Progenitor cell of endocrine pancreas (in vitro differentiated cells): ENCODE data around the gene C1R. TPM values are rescaled to one million over a fixed set of nuclear protein-coding genes. Genes with fewer than 3 reads are reported as not detected.

Experiments
- DNase-seq: peaks from one replicate; pipeline ENCODE4 v3.0.0; 2021; ENCODE audit warnings: low spot score; ENCODE audit not compliant: unreplicated experiment
- H3K27ac Mint-ChIP-seq: 2 replicates; pipeline ENCODE4 v1.8.0; 2021; ENCODE audit warnings: mild to moderate bottlenecking, moderate library complexity, mixed read lengths
- H3K27me3 Mint-ChIP-seq: 2 replicates; pipeline ENCODE4 v1.8.0; 2021; ENCODE audit warnings: mixed read lengths
- H3K36me3 Mint-ChIP-seq: 2 replicates; pipeline ENCODE4 v1.8.0; 2022; ENCODE audit warnings: mixed read lengths; ENCODE audit not compliant: insufficient read depth
- H3K4me1 Mint-ChIP-seq: 2 replicates; pipeline ENCODE4 v1.8.0; 2021; ENCODE audit warnings: low read depth, mixed read lengths
- H3K4me3 Mint-ChIP-seq: 2 replicates; pipeline ENCODE4 v1.8.0; 2021; ENCODE audit warnings: low read depth, mild to moderate bottlenecking, moderate library complexity, mixed read lengths
- H3K9me3 Mint-ChIP-seq: 2 replicates; pipeline ENCODE4 v1.8.0; 2021; ENCODE audit warnings: low read depth, mixed read lengths
- CTCF ChIP-seq: fragments of 200-600 bp; sonication (generic); IDR thresholded peaks from one replicate; pipeline ENCODE4 v1.5.0; 2021; ENCODE audit warnings: antibody characterized with exemption, mild to moderate bottlenecking; ENCODE audit not compliant: unreplicated experiment
- total RNA-seq: library from RNA; stranded (reverse); gene quantifications from 2 replicates; pipeline ENCODE4 v1.2.1, GENCODE V29; 2021

Gene C1R
- total RNA-seq, 1 donor from 2014 or later: 10.2 TPM

GRCh38 chr12:7096979-7097378 is 4.7 kb upstream of the C1R start:
- no peaks in the 10 kb centered on the region for H3K9me3 Mint-ChIP-seq
- peaks cover 9% of the 10 kb centered on the region for H3K36me3 Mint-ChIP-seq
- no peak for TF ChIP-seq CTCF
- no peak overlapping the region for H3K4me3 Mint-ChIP-seq
- no peak for DNase-seq
- peaks cover 16% of the 10 kb centered on the region for H3K27me3 Mint-ChIP-seq
- peak overlapping the region; percentile 51 for H3K27ac Mint-ChIP-seq
- peaks cover 4% of the 10 kb centered on the region for H3K4me1 Mint-ChIP-seq

- H3K27ac Mint-ChIP-seq: peak overlapping the region; percentile 25
Observed at GRCh38 chr12:7096006-7096932, 4.0 kb upstream of the C1R start.

GRCh38 chr12:7093892-7094291 is 1.6 kb upstream of the C1R start:
- H3K27me3 Mint-ChIP-seq: peaks cover 32% of the 10 kb centered on the region
- H3K4me1 Mint-ChIP-seq: peaks cover 4% of the 10 kb centered on the region
- DNase-seq: no peak
- no peak overlapping the region for H3K4me3 Mint-ChIP-seq
- no peak for TF ChIP-seq CTCF
- H3K9me3 Mint-ChIP-seq: no peaks in the 10 kb centered on the region
- no peak overlapping the region for H3K27ac Mint-ChIP-seq
- H3K36me3 Mint-ChIP-seq: peaks cover 5% of the 10 kb centered on the region

More at GRCh38 chr12:7096006-7096932, 4.0 kb upstream of the C1R start:
- H3K36me3 Mint-ChIP-seq: peaks cover 9% of the 10 kb centered on the region
- no peak for DNase-seq
- no peaks in the 10 kb centered on the region for H3K9me3 Mint-ChIP-seq
- no peak overlapping the region for H3K4me3 Mint-ChIP-seq
- no peak for TF ChIP-seq CTCF
- H3K27me3 Mint-ChIP-seq: peaks cover 18% of the 10 kb centered on the region
- peaks cover 4% of the 10 kb centered on the region for H3K4me1 Mint-ChIP-seq

- DNase-seq: no peak
- TF ChIP-seq CTCF: no peak
- Mint-ChIP-seq H3K27ac (no peak overlapping the region), H3K27me3 (peaks cover 33% of the 10 kb centered on the region), H3K9me3 (no peaks in the 10 kb centered on the region), H3K4me3 (no peak overlapping the region), H3K4me1 (peaks cover 4% of the 10 kb centered on the region), H3K36me3 (peaks cover 3% of the 10 kb centered on the region)
Observed at GRCh38 chr12:7093486-7093885, 1.2 kb upstream of the C1R start.

- peaks cover 4% of the 10 kb centered on the region for H3K4me1 Mint-ChIP-seq
Observed at GRCh38 chr12:7092986-7093460, 778 bp upstream of the C1R start.

More at GRCh38 chr12:7092986-7093460, 778 bp upstream of the C1R start:
- Mint-ChIP-seq H3K27me3 (peaks cover 33% of the 10 kb centered on the region), H3K36me3 (no peaks in the 10 kb centered on the region), H3K9me3 (no peaks in the 10 kb centered on the region), H3K27ac (no peak overlapping the region), H3K4me3 (no peak overlapping the region)
- no peak for DNase-seq
- TF ChIP-seq CTCF: no peak
